DOHH2 (cell line): ENCODE measurements around the gene LAMA2.

Experiments
- H3F3A ChIP-seq: fragments of 200-600 bp; sonication (generic), shearing (Covaris generic); 2 replicates; pipeline ENCODE4 v1.6.0; 2016; ENCODE audit warnings: antibody characterized with exemption, mild to moderate bottlenecking; ENCODE audit not compliant: control insufficient read depth, insufficient read depth
- H3K27ac ChIP-seq: fragments of 200-600 bp; sonication (generic); 2 replicates; pipeline ENCODE4 v1.5.1; 2014; ENCODE audit warnings: low read depth, mild to moderate bottlenecking, low read length, moderate library complexity
- H3K27me3 ChIP-seq: fragments of 200-600 bp; sonication (generic); 2 replicates; pipeline ENCODE4 v1.6.1; 2014; ENCODE audit warnings: mild to moderate bottlenecking, low read length, mixed read lengths; ENCODE audit not compliant: control insufficient read depth
- H3K36me3 ChIP-seq: fragments of 200-600 bp; sonication (generic); 2 replicates; pipeline ENCODE4 v1.6.1; 2014; ENCODE audit warnings: mild to moderate bottlenecking, low read length, moderate library complexity, mixed read lengths; ENCODE audit not compliant: control insufficient read depth
- H3K4me1 ChIP-seq: fragments of 200-600 bp; sonication (generic); 2 replicates; pipeline ENCODE4 v1.6.1; 2014; ENCODE audit warnings: mild to moderate bottlenecking, low read length, mixed read lengths; ENCODE audit not compliant: control insufficient read depth
- H3K4me2 ChIP-seq: fragments of 200-600 bp; sonication (generic); 2 replicates; pipeline ENCODE4 v1.6.0; 2014; ENCODE audit warnings: mild to moderate bottlenecking, low read length, moderate library complexity
- H3K4me3 ChIP-seq: fragments of 200-600 bp; sonication (generic); 2 replicates; pipeline ENCODE4 v1.5.1; 2014; ENCODE audit warnings: mild to moderate bottlenecking, low read length, mixed read lengths
- H3K79me2 ChIP-seq: fragments of 200-600 bp; sonication (generic); 2 replicates; pipeline ENCODE4 v1.6.1; 2014; ENCODE audit warnings: mild to moderate bottlenecking, low read length, mixed read lengths; ENCODE audit not compliant: control insufficient read depth
- H3K9me2 ChIP-seq: fragments of 200-600 bp; sonication (generic); replicated peaks from 2 replicates; pipeline ENCODE4 v1.6.1; 2014; ENCODE audit warnings: mild to moderate bottlenecking, low read length, mixed read lengths; ENCODE audit not compliant: control insufficient read depth
- H3K9me3 ChIP-seq: fragments of 200-600 bp; sonication (generic); 2 replicates; pipeline ENCODE4 v1.6.1; 2014; ENCODE audit warnings: antibody characterized with exemption, low read length, mixed read lengths; ENCODE audit not compliant: control insufficient read depth, insufficient read depth
- H4K20me1 ChIP-seq: fragments of 200-600 bp; sonication (generic); 2 replicates; pipeline ENCODE4 v1.6.0; 2014; ENCODE audit warnings: low read depth, mild to moderate bottlenecking, antibody characterized with exemption, low read length, moderate library complexity; ENCODE audit not compliant: control insufficient read depth, insufficient read depth
- CTCF ChIP-seq: fragments of 200-600 bp; sonication (generic); IDR thresholded peaks from one replicate; pipeline ENCODE4 v1.5.1; 2014; ENCODE audit warnings: antibody characterized with exemption, mild to moderate bottlenecking, low read depth, low read length; ENCODE audit not compliant: poor library complexity, severe bottlenecking
- EZH2phosphoT487 ChIP-seq: fragments of 200-600 bp; sonication (generic); IDR thresholded peaks from 2 replicates; pipeline ENCODE4 v1.6.1; 2017; ENCODE audit warnings: borderline replicate concordance, mild to moderate bottlenecking, antibody characterized with exemption, low read length, moderate library complexity, mixed read lengths

The LAMA2 gene

DNA sequence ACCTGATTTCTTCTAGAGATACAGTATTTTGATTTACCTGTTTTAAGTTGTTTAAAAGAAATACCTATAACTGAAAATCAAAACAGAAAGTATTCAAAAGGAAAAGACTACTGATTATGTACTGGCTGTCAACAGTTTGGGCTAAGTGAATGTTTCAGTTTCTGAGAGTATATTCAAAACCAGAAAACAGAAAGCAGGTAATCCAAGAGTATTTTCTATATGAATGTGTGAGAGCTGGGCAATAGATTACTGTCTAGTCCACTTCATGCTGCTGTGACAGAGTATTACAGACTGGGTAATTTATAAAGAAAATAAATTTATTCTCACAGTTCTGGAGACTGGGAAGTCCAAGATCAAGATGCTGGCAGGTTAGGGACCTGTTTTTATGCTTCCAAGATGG is 566.0 kb downstream of the LAMA2 start:
- Histone ChIP-seq H3K9me3 (no peaks in the 10 kb centered on the region), H4K20me1 (no peaks in the 10 kb centered on the region), H3K4me3 (no peak overlapping the region), H3K27ac (no peak overlapping the region), H3K79me2 (no peaks in the 10 kb centered on the region), H3K4me1 (no peaks in the 10 kb centered on the region), H3F3A (no peaks in the 10 kb centered on the region), H3K4me2 (no peak overlapping the region), H3K36me3 (no peaks in the 10 kb centered on the region), H3K9me2 (no peaks in the 10 kb centered on the region), H3K27me3 (peaks cover 2% of the 10 kb centered on the region; the same call in 1 of the 2 replicates)
- TF ChIP-seq CTCF (no peak), EZH2phosphoT487 (no peak)

GRCh38 chr6:129451187-129451586 is 568.2 kb downstream of the LAMA2 start:
- Histone ChIP-seq H3F3A (no peaks in the 10 kb centered on the region), H3K9me3 (no peaks in the 10 kb centered on the region), H3K27ac (no peak overlapping the region), H3K79me2 (no peaks in the 10 kb centered on the region), H3K36me3 (no peaks in the 10 kb centered on the region), H3K4me1 (no peaks in the 10 kb centered on the region), H3K4me2 (no peak overlapping the region), H3K9me2 (no peaks in the 10 kb centered on the region), H3K27me3 (peaks cover 2% of the 10 kb centered on the region; the same call in 1 of the 2 replicates), H4K20me1 (no peaks in the 10 kb centered on the region), H3K4me3 (no peak overlapping the region)
- TF ChIP-seq EZH2phosphoT487 (no peak), CTCF (no peak)

- TF ChIP-seq EZH2phosphoT487 (no peak), CTCF (no peak)
- Histone ChIP-seq H3F3A (no peaks in the 10 kb centered on the region), H3K9me3 (no peaks in the 10 kb centered on the region), H3K79me2 (no peaks in the 10 kb centered on the region), H4K20me1 (no peaks in the 10 kb centered on the region), H3K9me2 (no peaks in the 10 kb centered on the region), H3K27ac (no peak overlapping the region), H3K4me1 (no peaks in the 10 kb centered on the region), H3K27me3 (no peaks in the 10 kb centered on the region), H3K36me3 (no peaks in the 10 kb centered on the region), H3K4me2 (no peak overlapping the region), H3K4me3 (no peak overlapping the region)
These were observed 570.1 kb downstream of the LAMA2 start for GRCh38 chr6:129453073-129453472.

DNA sequence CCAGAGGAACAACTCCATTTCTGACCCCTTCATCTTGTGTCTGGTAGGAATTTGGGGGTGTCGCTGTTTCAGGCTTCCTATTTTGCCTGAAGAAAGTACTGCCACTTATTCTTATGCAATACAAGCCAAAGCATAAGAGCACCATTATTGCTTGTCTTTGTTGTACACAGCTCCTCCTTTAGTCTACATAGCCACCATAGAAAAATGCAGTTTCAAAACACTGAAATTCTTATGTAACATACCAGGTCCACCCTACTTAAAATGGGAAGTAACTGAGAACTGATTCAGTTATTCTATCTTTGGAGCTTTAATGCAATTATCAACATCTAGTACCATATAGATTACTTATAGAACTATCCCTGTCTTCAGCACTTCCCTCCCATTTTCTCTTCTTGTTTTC is 571.5 kb downstream of the LAMA2 start:
- Histone ChIP-seq H3K4me3 (no peak overlapping the region), H3F3A (no peaks in the 10 kb centered on the region), H3K4me1 (no peaks in the 10 kb centered on the region), H3K79me2 (no peaks in the 10 kb centered on the region), H4K20me1 (no peaks in the 10 kb centered on the region), H3K4me2 (no peak overlapping the region), H3K9me3 (no peaks in the 10 kb centered on the region), H3K36me3 (no peaks in the 10 kb centered on the region), H3K9me2 (no peaks in the 10 kb centered on the region), H3K27me3 (no peaks in the 10 kb centered on the region), H3K27ac (no peak overlapping the region)
- TF ChIP-seq CTCF (no peak), EZH2phosphoT487 (no peak)
